Measurements from ENCODE around the gene RNF43. TPM values are rescaled to one million over a fixed set of nuclear protein-coding genes. Genes with fewer than 3 reads are reported as not detected.

The RNF43 gene
- total and polyA plus RNA-seq, 2 of the 13 experiments (the other 11 are each of a cell fraction or from before 2014, with no cell fraction given), result 31.0 to 53.4 TPM

GRCh38 chr17:58390884-58391283, 26.4 kb downstream of the RNF43 start (continued):
- no peak for TF ChIP-seq THAP8 (CRISPR knock-in tag; IDR thresholded peaks at IDR 0.05; ENCODE audit: borderline replicate concordance)
- TF ChIP-seq ZNF234 (CRISPR knock-in tag; conservative IDR thresholded peaks at IDR 0.05), result no peak
- no peak for TF ChIP-seq GPN1 (CRISPR knock-in tag; IDR thresholded peaks at IDR 0.05; ENCODE audit: borderline replicate concordance)
- TF ChIP-seq ZNF660 (CRISPR knock-in tag; IDR thresholded peaks at IDR 0.05; ENCODE audit: borderline replicate concordance, low read depth), result no peak
- no peak for TF ChIP-seq ZNF20 (CRISPR knock-in tag; IDR thresholded peaks at IDR 0.05)
- TF ChIP-seq, protein P1, sequence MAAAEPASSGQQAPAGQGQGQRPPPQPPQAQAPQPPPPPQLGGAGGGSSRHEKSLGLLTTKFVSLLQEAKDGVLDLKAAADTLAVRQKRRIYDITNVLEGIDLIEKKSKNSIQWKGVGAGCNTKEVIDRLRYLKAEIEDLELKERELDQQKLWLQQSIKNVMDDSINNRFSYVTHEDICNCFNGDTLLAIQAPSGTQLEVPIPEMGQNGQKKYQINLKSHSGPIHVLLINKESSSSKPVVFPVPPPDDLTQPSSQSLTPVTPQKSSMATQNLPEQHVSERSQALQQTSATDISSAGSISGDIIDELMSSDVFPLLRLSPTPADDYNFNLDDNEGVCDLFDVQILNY (CRISPR knock-in tag; conservative IDR thresholded peaks at IDR 0.05), result no peak

GRCh38 chr17:58388302-58389190, 28.8 kb downstream of the RNF43 start:
- H3K27ac ChIP-seq (ENCODE audit: extremely low read length, insufficient read depth, low read length), result peak overlapping the region; percentile 93
- H3K36me3 ChIP-seq (replicated peaks in 1 of 2; ENCODE audit: control insufficient read depth in 1 of 2, insufficient read depth in 2 of 2, low read length in 2 of 2), result peaks cover 4 to 29% of the 10 kb centered on the region in 2 experiments; a peak in 4 of 5 replicates
- DNase-seq (ENCODE audit: low spot score) (no peak), FAIRE-seq (no peak), ATAC-seq (no peak)
- BruUV-seq (replicated peaks), result no TSS peak
- H4K20me1 ChIP-seq (ENCODE audit: insufficient read depth, low read length), result no peaks in the 10 kb centered on the region
- H3K9me3 ChIP-seq (ENCODE audit: low read length), result no peaks in the 10 kb centered on the region
- ChIA-PET CTCF (ENCODE audit: low intra/inter-chr PET ratio, low total read pairs) (no interaction called here), POLR2A (interaction anchor here (1.0 to 6.3 kb wide), 6 partner anchors 7 to 37 kb away, joined by 4 to 103 read pairs (median 58); partner anchors contain the start of genes RNF43 and SUPT4H1)
- H3K9ac ChIP-seq (ENCODE audit: insufficient read depth, low read depth, low read length), result peak overlapping the region; percentile 8; the same call in 1 of the 2 replicates
- peak overlapping the region; percentile 15 for H3K4me2 ChIP-seq (ENCODE audit: low read depth, low read length)
- H3K4me3 ChIP-seq (replicated peaks in 1 of 3; ENCODE audit: insufficient read depth in 1 of 3, low read depth in 2 of 3, low read length in 3 of 3), result no peak overlapping the region; a peak in 1 of 6 replicates
- H2AFZ ChIP-seq (ENCODE audit: low read length), result no peak overlapping the region
- 83% methylated on average over 3 of the region's 3 CpGs for WGBS (ENCODE audit: low lambda C conversion rate)
- H3K27me3 ChIP-seq (ENCODE audit: control insufficient read depth in 1 of 2, insufficient read depth in 2 of 2, low read length in 2 of 2), result no peaks in the 10 kb centered on the region
- H3K4me1 ChIP-seq (ENCODE audit: insufficient read depth, low read length), result peaks cover 97% of the 10 kb centered on the region
- intact Hi-C loops (cut with micrococcal nuclease; ENCODE audit: unreplicated experiment) (no loop called here), in situ Hi-C loops (cut with HindIII; ENCODE audit: extremely low pct_ligation_motif_present, low pct_unique_long_range_greater_than_20kb) (no loop called here)
- peaks cover 95% of the 10 kb centered on the region for H3K79me2 ChIP-seq (ENCODE audit: insufficient read depth, low read length)
- no peak for TF ChIP-seq ZNF543 (CRISPR knock-in tag; IDR thresholded peaks at IDR 0.05)
- TF ChIP-seq, protein P2, sequence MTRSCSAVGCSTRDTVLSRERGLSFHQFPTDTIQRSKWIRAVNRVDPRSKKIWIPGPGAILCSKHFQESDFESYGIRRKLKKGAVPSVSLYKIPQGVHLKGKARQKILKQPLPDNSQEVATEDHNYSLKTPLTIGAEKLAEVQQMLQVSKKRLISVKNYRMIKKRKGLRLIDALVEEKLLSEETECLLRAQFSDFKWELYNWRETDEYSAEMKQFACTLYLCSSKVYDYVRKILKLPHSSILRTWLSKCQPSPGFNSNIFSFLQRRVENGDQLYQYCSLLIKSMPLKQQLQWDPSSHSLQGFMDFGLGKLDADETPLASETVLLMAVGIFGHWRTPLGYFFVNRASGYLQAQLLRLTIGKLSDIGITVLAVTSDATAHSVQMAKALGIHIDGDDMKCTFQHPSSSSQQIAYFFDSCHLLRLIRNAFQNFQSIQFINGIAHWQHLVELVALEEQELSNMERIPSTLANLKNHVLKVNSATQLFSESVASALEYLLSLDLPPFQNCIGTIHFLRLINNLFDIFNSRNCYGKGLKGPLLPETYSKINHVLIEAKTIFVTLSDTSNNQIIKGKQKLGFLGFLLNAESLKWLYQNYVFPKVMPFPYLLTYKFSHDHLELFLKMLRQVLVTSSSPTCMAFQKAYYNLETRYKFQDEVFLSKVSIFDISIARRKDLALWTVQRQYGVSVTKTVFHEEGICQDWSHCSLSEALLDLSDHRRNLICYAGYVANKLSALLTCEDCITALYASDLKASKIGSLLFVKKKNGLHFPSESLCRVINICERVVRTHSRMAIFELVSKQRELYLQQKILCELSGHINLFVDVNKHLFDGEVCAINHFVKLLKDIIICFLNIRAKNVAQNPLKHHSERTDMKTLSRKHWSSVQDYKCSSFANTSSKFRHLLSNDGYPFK (CRISPR knock-in tag; IDR thresholded peaks at IDR 0.05; ENCODE audit: borderline replicate concordance), result no peak
- TF ChIP-seq ZNF772 (CRISPR knock-in tag; IDR thresholded peaks at IDR 0.05), result 0 out of 2 replicates have a peak, but pooled peaks have one; percentile 23
- TF ChIP-seq TGIF2 (CRISPR knock-in tag; IDR thresholded peaks at IDR 0.05), result 0 out of 2 replicates have a peak, but pooled peaks have one; percentile 56
- peak; percentile 46; the same call in 1 of the 2 replicates for TF ChIP-seq POLR2G (IDR thresholded peaks at IDR 0.05; ENCODE audit: low read depth, low read length)
- no peak for TF ChIP-seq TCF7L2 (IDR thresholded peaks at IDR 0.05; ENCODE audit: low read depth, low read length)
- TF ChIP-seq, protein P3, sequence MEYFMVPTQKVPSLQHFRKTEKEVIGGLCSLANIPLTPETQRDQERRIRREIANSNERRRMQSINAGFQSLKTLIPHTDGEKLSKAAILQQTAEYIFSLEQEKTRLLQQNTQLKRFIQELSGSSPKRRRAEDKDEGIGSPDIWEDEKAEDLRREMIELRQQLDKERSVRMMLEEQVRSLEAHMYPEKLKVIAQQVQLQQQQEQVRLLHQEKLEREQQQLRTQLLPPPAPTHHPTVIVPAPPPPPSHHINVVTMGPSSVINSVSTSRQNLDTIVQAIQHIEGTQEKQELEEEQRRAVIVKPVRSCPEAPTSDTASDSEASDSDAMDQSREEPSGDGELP (IDR thresholded peaks at IDR 0.05; ENCODE audit: borderline replicate concordance, low read depth), result no peak
- TF ChIP-seq RBM22 (optimal IDR thresholded peaks at IDR 0.05; ENCODE audit: low read length), result peak; percentile 95
- TF ChIP-seq ZNF431 (CRISPR knock-in tag; IDR thresholded peaks at IDR 0.05; ENCODE audit: borderline replicate concordance, low read depth), result no peak
- TF ChIP-seq SIX4 (CRISPR knock-in tag; IDR thresholded peaks at IDR 0.05), result peak; percentile 95
- no peak for TF ChIP-seq CEBPB (IDR thresholded peaks at IDR 0.05; ENCODE audit: borderline replicate concordance, low read depth, low read length)
